Neural progenitor cell (in vitro differentiated cells): ENCODE results near the gene ADAT2. TPM values are rescaled to one million over a fixed set of nuclear protein-coding genes. Genes with fewer than 3 reads are reported as not detected.

Source experiments
- DNase-seq: peaks from one replicate; pipeline ENCODE4 v3.0.0-alpha.2; 2016; ENCODE audit warnings: low spot score
- H2AFZ ChIP-seq: fragments of 200-600 bp; sonication (generic); replicated peaks from 2 replicates; pipeline ENCODE4 v1.6.1; 2016; ENCODE audit warnings: antibody characterized with exemption
- H3F3A ChIP-seq: fragments of 200-600 bp; sonication (generic); 2 replicates; pipeline ENCODE4 v1.6.1; 2016; ENCODE audit warnings: antibody characterized with exemption, low read depth
- H3K27ac ChIP-seq: fragments of 200-600 bp; sonication (generic); 2 replicates; pipeline ENCODE4 v1.5.1; 2016; ENCODE audit warnings: mild to moderate bottlenecking
- H3K27me3 ChIP-seq: fragments of 200-600 bp; sonication (generic); 2 replicates; pipeline ENCODE4 v1.6.1; 2016; ENCODE audit warnings: mild to moderate bottlenecking, moderate library complexity
- H3K36me3 ChIP-seq: fragments of 200-600 bp; sonication (generic); 2 replicates; pipeline ENCODE4 v1.5.1; 2016
- H3K4me1 ChIP-seq: fragments of 200-600 bp; sonication (generic); 2 replicates; pipeline ENCODE4 v1.6.1; 2016; ENCODE audit warnings: mixed run types
- H3K4me2 ChIP-seq: fragments of 200-600 bp; sonication (generic); 2 replicates; pipeline ENCODE4 v1.6.1; 2016
- H3K4me3 ChIP-seq: fragments of 200-600 bp; sonication (generic); 2 replicates; pipeline ENCODE4 v1.5.1; 2016
- H3K79me2 ChIP-seq: fragments of 200-600 bp; sonication (generic); 2 replicates; pipeline ENCODE4 v1.6.1; 2016; ENCODE audit warnings: low read depth
- H3K9ac ChIP-seq: fragments of 200-600 bp; sonication (generic); 2 replicates; pipeline ENCODE4 v1.6.1; 2016
- H3K9me3 ChIP-seq: fragments of 200-600 bp; sonication (generic); 2 replicates; pipeline ENCODE4 v1.5.1; 2016; ENCODE audit warnings: low read depth
- H4K20me1 ChIP-seq: fragments of 200-600 bp; sonication (generic); 2 replicates; pipeline ENCODE4 v1.6.1; 2016; ENCODE audit warnings: low read depth
- H3K27ac Mint-ChIP-seq: 3 replicates; pipeline ENCODE4 v1.8.0; 2021; ENCODE audit warnings: mixed read lengths
- H3K27me3 Mint-ChIP-seq: 2 replicates; pipeline ENCODE4 v1.8.0; 2022; ENCODE audit warnings: low read depth, mild to moderate bottlenecking, inconsistent platforms, moderate library complexity, mixed read lengths; ENCODE audit not compliant: insufficient read depth
- H3K36me3 Mint-ChIP-seq: 3 replicates; pipeline ENCODE4 v1.8.0; 2021; ENCODE audit warnings: mixed read lengths
- H3K4me1 Mint-ChIP-seq: 3 replicates; pipeline ENCODE4 v1.8.0; 2021; ENCODE audit warnings: mixed read lengths
- H3K4me3 Mint-ChIP-seq: 3 replicates; pipeline ENCODE4 v1.8.0; 2021; ENCODE audit warnings: mild to moderate bottlenecking, moderate library complexity, mixed read lengths
- H3K9me3 Mint-ChIP-seq: 3 replicates; pipeline ENCODE4 v1.8.0; 2020; ENCODE audit warnings: mixed read lengths
- CTCF ChIP-seq: fragments of 200-600 bp; sonication (generic); IDR thresholded peaks from 2 replicates; pipeline ENCODE4 v1.5.1; 2017; ENCODE audit warnings: antibody characterized with exemption, mild to moderate bottlenecking
- EZH2 ChIP-seq: fragments of 200-600 bp; sonication (generic); IDR thresholded peaks from 2 replicates; pipeline ENCODE4 v1.6.1; 2017; ENCODE audit warnings: antibody characterized with exemption, mild to moderate bottlenecking, moderate library complexity
- EZH2phosphoT487 ChIP-seq: fragments of 200-600 bp; sonication (generic); IDR thresholded peaks from 2 replicates; pipeline ENCODE4 v1.6.1; 2017; ENCODE audit warnings: antibody characterized with exemption
- total RNA-seq: library from RNA; depleted of rRNA; stranded (reverse); fragments of >200 nt; gene quantifications from 2 replicates; pipeline ENCODE4 v1.2.3, GENCODE V29; 2015; ENCODE audit warnings: low replicate concordance

The ADAT2 gene
- total RNA-seq, 1 donor from 2014 or later = 17.8 TPM

GRCh38 chr6:143414769-143415168, 35.7 kb downstream of the ADAT2 start:
- H3K4me1 ChIP-seq = no peaks in the 10 kb centered on the region
- no peak for DNase-seq
- H3K36me3 Mint-ChIP-seq = no peaks in the 10 kb centered on the region
- H3K9me3 ChIP-seq = no peaks in the 10 kb centered on the region
- H3K79me2 ChIP-seq = no peaks in the 10 kb centered on the region
- H3K27ac ChIP-seq = no peak overlapping the region
- no peak overlapping the region for H3K4me3 ChIP-seq
- no peak overlapping the region for H3K4me3 Mint-ChIP-seq
- TF ChIP-seq EZH2phosphoT487 (no peak), EZH2 (no peak), CTCF (no peak)
- no peaks in the 10 kb centered on the region for H3K9me3 Mint-ChIP-seq
- peaks cover 15% of the 10 kb centered on the region for H3K4me1 Mint-ChIP-seq
- no peaks in the 10 kb centered on the region for H3K27me3 ChIP-seq
- no peak overlapping the region for H3K4me2 ChIP-seq
- H3K9ac ChIP-seq = no peak overlapping the region
- H3K27ac Mint-ChIP-seq = no peak overlapping the region
- H4K20me1 ChIP-seq = no peaks in the 10 kb centered on the region
- no peak overlapping the region for H2AFZ ChIP-seq
- H3K36me3 ChIP-seq = no peaks in the 10 kb centered on the region
- H3F3A ChIP-seq = no peaks in the 10 kb centered on the region
- peaks cover 2% of the 10 kb centered on the region for H3K27me3 Mint-ChIP-seq

GRCh38 chr6:143410859-143411270, 39.6 kb downstream of the ADAT2 start:
- no peaks in the 10 kb centered on the region for H3K4me1 ChIP-seq
- H3K9me3 ChIP-seq = no peaks in the 10 kb centered on the region
- H3K9ac ChIP-seq = no peak overlapping the region
- DNase-seq = no peak
- H3F3A ChIP-seq = no peaks in the 10 kb centered on the region
- Mint-ChIP-seq H3K4me3 (no peak overlapping the region), H3K27me3 (peaks cover 3% of the 10 kb centered on the region), H3K27ac (no peak overlapping the region), H3K36me3 (no peaks in the 10 kb centered on the region), H3K4me1 (peaks cover 12% of the 10 kb centered on the region), H3K9me3 (no peaks in the 10 kb centered on the region)
- no peaks in the 10 kb centered on the region for H3K79me2 ChIP-seq
- H2AFZ ChIP-seq = no peak overlapping the region
- no peaks in the 10 kb centered on the region for H4K20me1 ChIP-seq
- H3K4me3 ChIP-seq = no peak overlapping the region
- H3K4me2 ChIP-seq = no peak overlapping the region
- H3K36me3 ChIP-seq = no peaks in the 10 kb centered on the region
- H3K27ac ChIP-seq = no peak overlapping the region
- H3K27me3 ChIP-seq = no peaks in the 10 kb centered on the region
- TF ChIP-seq EZH2phosphoT487 (no peak), EZH2 (no peak), CTCF (no peak)

GRCh38 chr6:143408787-143409162, 41.7 kb downstream of the ADAT2 start:
- no peak for TF ChIP-seq CTCF
- TF ChIP-seq EZH2 = no peak
- no peak for TF ChIP-seq EZH2phosphoT487
- no peak overlapping the region for H3K27ac Mint-ChIP-seq

More at GRCh38 chr6:143408787-143409162, 41.7 kb downstream of the ADAT2 start:
- H3K4me3 Mint-ChIP-seq = no peak overlapping the region
- no peaks in the 10 kb centered on the region for H3K4me1 ChIP-seq
- H3K4me3 ChIP-seq = no peak overlapping the region
- peaks cover 15% of the 10 kb centered on the region for H3K4me1 Mint-ChIP-seq
- no peaks in the 10 kb centered on the region for H3K36me3 Mint-ChIP-seq
- DNase-seq = no peak
- H3K36me3 ChIP-seq = no peaks in the 10 kb centered on the region
- no peak overlapping the region for H3K27ac ChIP-seq
- H3K9ac ChIP-seq = no peak overlapping the region
- peaks cover 3% of the 10 kb centered on the region for H3K27me3 Mint-ChIP-seq
- no peaks in the 10 kb centered on the region for H3K9me3 Mint-ChIP-seq
- no peak overlapping the region for H2AFZ ChIP-seq
- H3K79me2 ChIP-seq = no peaks in the 10 kb centered on the region
- H3K9me3 ChIP-seq = no peaks in the 10 kb centered on the region
- no peak overlapping the region for H3K4me2 ChIP-seq
- H3K27me3 ChIP-seq = no peaks in the 10 kb centered on the region
- H3F3A ChIP-seq = no peaks in the 10 kb centered on the region
- no peaks in the 10 kb centered on the region for H4K20me1 ChIP-seq
